HCT116 (cell line): Measurements from ENCODE around the gene CASZ1.

Source experiments
- EZH2phosphoT487 ChIP-seq: fragments of 200-600 bp; IDR thresholded peaks from 2 replicates; pipeline ENCODE4 v1.6.1; 2018; ENCODE audit warnings: antibody characterized with exemption, borderline replicate concordance
- POLR2A ChIP-seq: IDR thresholded peaks from 2 replicates; pipeline ENCODE4 v1.7.0; 2011; ENCODE audit warnings: borderline replicate concordance; ENCODE audit not compliant: insufficient read depth, insufficient read length; ENCODE audit errors: extremely low read depth
- POLR2AphosphoS5 ChIP-seq: IDR thresholded peaks from 2 replicates; pipeline ENCODE4 v1.6.1; 2011; ENCODE audit warnings: mild to moderate bottlenecking, low read depth, low read length, moderate library complexity
- SP1 ChIP-seq: IDR thresholded peaks from 2 replicates; pipeline ENCODE4 v1.6.1; 2012; ENCODE audit warnings: low read depth
- ZNF274 ChIP-seq: fragments of 200-500 bp; sonication (Bioruptor generic); IDR thresholded peaks from 2 replicates; pipeline ENCODE4 v1.6.1; 2014; ENCODE audit warnings: mild to moderate bottlenecking, low read depth, low read length, inconsistent platforms
- TF ChIP-seq, protein P1 (sequence below), 3 experiments: fragments of 200-600 bp in 1 of 3; sonication (generic) in 1 of 3; IDR thresholded peaks in 2 of 3; conservative IDR thresholded peaks in 1 of 3; 2 replicates each; pipeline ENCODE4 v1.5.1; 2012 to 2017; ENCODE audit warnings: low read depth in 2 of 3, low read length in 2 of 3, antibody characterized with exemption in 1 of 3, borderline replicate concordance in 1 of 3, control low read depth in 1 of 3, mild to moderate bottlenecking in 1 of 3, mixed read lengths in 1 of 3, mixed run types in 1 of 3, moderate library complexity in 1 of 3; ENCODE audit not compliant: insufficient read depth in 1 of 3

GRCh38 chr1:10759413-10760200 is 36.8 kb downstream of the CASZ1 start:
- TF ChIP-seq, protein P1, sequence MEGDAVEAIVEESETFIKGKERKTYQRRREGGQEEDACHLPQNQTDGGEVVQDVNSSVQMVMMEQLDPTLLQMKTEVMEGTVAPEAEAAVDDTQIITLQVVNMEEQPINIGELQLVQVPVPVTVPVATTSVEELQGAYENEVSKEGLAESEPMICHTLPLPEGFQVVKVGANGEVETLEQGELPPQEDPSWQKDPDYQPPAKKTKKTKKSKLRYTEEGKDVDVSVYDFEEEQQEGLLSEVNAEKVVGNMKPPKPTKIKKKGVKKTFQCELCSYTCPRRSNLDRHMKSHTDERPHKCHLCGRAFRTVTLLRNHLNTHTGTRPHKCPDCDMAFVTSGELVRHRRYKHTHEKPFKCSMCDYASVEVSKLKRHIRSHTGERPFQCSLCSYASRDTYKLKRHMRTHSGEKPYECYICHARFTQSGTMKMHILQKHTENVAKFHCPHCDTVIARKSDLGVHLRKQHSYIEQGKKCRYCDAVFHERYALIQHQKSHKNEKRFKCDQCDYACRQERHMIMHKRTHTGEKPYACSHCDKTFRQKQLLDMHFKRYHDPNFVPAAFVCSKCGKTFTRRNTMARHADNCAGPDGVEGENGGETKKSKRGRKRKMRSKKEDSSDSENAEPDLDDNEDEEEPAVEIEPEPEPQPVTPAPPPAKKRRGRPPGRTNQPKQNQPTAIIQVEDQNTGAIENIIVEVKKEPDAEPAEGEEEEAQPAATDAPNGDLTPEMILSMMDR (IDR thresholded peaks at IDR 0.05 in 2 of 3, conservative IDR thresholded peaks at IDR 0.05 in 1 of 3; ENCODE audit: borderline replicate concordance in 1 of 3, insufficient read depth in 1 of 3, low read depth in 2 of 3, low read length in 2 of 3): no peak
- TF ChIP-seq POLR2AphosphoS5 (no peak), ZNF274 (no peak), SP1 (no peak), POLR2A (no peak), EZH2phosphoT487 (no peak)
